GM12891 (cell line): ENCODE measurements around the gene NPEPPS.

Experiments
- DNase-seq: peaks from one replicate; pipeline ENCODE4 v3.0.0; 2011; ENCODE audit warnings: low spot score; ENCODE audit not compliant: insufficient read length
- FAIRE-seq: peaks from 2 replicates; lab custom pipeline; 2011; peaks lifted over from hg19 to GRCh38; lab: Jason Lieb, UNC
- PAX5 ChIP-seq: IDR thresholded peaks from 2 replicates; pipeline ENCODE4 v1.6.1; 2011; ENCODE audit warnings: low read length, moderate library complexity, mild to moderate bottlenecking; ENCODE audit not compliant: insufficient read depth, severe bottlenecking
- POLR2A ChIP-seq: IDR thresholded peaks from 2 replicates; pipeline ENCODE4 v1.6.1; 2011; ENCODE audit warnings: low read depth, low read length, control low read depth
- POLR2AphosphoS5 ChIP-seq: IDR thresholded peaks from 2 replicates; pipeline ENCODE4 v1.6.1; 2011; ENCODE audit warnings: low read depth, low read length, control low read depth
- POU2F2 ChIP-seq: IDR thresholded peaks from 2 replicates; pipeline ENCODE4 v1.6.1; 2011; ENCODE audit warnings: low read depth, mild to moderate bottlenecking, control low read depth, low read length, moderate library complexity
- SPI1 ChIP-seq: IDR thresholded peaks from 2 replicates; pipeline ENCODE4 v1.6.1; 2011; ENCODE audit warnings: low read depth, low read length, control low read depth
- TAF1 ChIP-seq: IDR thresholded peaks from 2 replicates; pipeline ENCODE4 v1.6.1; 2011; ENCODE audit warnings: low read depth, low read length, control low read depth

The NPEPPS gene

GRCh38 chr17:47640076-47640475 is 109.2 kb downstream of the NPEPPS start:
- TF ChIP-seq POLR2A (no peak), PAX5 (no peak), SPI1 (no peak), POU2F2 (no peak), TAF1 (no peak), POLR2AphosphoS5 (no peak)
- no peak for FAIRE-seq
- DNase-seq = no peak

GRCh38 chr17:47641202-47641601 is 110.3 kb downstream of the NPEPPS start:
- FAIRE-seq (no peak), DNase-seq (no peak)
- TF ChIP-seq POU2F2 (no peak), TAF1 (no peak), POLR2A (no peak), SPI1 (no peak), POLR2AphosphoS5 (no peak), PAX5 (no peak)

DNA sequence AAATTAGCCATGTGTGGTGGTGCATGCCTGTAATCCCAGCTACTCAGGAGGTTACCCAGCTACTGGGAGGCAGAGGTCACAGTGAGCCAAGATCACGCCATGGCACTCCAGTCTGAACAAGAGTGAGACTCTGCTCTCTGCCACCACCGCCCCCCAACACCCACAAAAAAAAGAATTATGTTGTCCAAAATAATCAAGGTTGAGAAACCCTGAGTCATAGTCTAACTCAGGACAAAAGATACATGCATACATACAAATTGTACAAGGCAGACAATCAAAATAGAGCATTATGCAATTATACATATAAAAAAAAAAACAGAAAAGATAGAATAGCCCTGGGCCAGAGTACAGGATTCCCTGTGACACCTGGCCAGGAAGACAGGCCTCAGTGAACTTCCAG is 112.2 kb downstream of the NPEPPS start:
- no peak for DNase-seq
- no peak for TF ChIP-seq PAX5
- TF ChIP-seq POLR2A = no peak
- TF ChIP-seq POU2F2 = no peak
- no peak for TF ChIP-seq POLR2AphosphoS5
- TF ChIP-seq TAF1 = no peak

DNA sequence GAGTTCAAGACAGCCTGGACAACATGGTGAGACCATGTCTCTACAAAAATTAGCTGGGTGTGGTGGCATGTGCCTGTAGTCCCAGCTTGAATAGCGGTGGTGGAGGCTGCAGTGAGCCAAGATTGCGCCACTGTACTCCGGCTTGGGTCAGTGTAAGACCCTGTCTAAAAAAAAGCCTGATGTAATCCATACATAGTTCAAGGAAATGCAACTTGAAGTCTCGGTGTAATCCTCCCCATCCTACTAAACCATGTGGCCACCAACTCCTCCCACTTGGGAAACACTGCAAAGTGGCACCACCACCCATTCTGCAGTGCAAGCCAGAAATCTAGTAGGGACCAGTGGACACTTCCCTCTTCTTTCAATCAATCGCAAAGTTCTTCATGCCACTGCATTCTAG is 113.4 kb downstream of the NPEPPS start:
- no peak for DNase-seq
- TF ChIP-seq TAF1 = no peak
- TF ChIP-seq PAX5 = no peak
- TF ChIP-seq POLR2AphosphoS5 = no peak
- no peak for TF ChIP-seq POU2F2
- no peak for TF ChIP-seq POLR2A
- no peak for TF ChIP-seq SPI1
- FAIRE-seq = no peak

More for the DNA sequence above, 112.2 kb downstream of the NPEPPS start:
- FAIRE-seq = no peak

DNA sequence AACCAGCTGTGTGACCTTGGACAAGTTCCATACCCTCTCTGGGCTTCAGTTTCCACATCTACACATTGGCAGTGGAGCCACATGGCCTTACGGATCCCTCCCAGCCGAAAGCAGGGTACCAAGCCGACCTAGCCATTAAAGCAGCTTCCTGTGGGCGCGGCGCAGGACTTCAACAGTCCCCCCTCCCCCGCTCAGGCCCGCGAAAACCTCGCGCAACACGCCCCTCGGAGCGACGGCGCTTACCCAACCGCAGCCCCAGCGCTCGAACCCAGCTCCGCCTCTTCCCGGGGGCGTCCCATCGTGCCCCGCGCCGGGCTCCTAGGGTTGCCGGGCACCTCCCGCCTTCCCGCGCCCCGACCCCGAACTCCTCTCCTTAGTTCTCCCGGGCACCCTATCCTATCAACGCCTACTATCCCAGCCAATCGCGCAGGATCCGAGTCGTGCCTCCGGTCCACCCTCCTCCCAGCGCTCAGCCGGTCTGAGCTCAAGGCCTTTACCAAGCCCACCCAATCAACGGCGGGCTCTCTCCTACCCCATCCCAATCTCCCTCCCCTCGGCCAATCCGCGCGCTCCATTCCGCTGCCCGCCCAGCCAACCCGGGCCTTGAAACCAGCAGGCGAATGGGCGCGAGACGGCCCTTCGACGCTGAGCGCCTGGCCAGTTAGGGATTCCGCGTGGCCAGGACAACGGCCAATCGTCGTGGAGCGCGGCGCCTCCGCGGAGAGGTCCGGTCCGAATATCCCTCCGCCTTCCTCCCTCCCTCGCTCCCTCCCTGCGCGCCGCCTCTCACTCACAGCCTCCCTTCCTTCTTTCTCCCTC is 118.5 kb downstream of the NPEPPS start, which contains the start of gene KPNB1:
Gene KPNB1 (plus strand): TSS at position 767 of the 819 bp plus-strand sequence. CDS start 326 bp downstream, outside the sequence.
- DNase-seq = peak; percentile 85
- peak; percentile 90 for TF ChIP-seq POLR2A
- no peak; the same call in 1 of the 2 replicates for TF ChIP-seq POU2F2
- peak; percentile 81 for TF ChIP-seq POLR2AphosphoS5
- peak; percentile 91 for TF ChIP-seq TAF1
- TF ChIP-seq PAX5 = peak; percentile 70
- peak; percentile 36; the same call in 1 of the 2 replicates for TF ChIP-seq SPI1
- FAIRE-seq = peak; percentile 99

GRCh38 chr17:47649972-47650524 is 119.1 kb downstream of the NPEPPS start:
- no peak for FAIRE-seq
- peak; percentile 34 for DNase-seq
- TF ChIP-seq TAF1 (no peak), PAX5 (no peak), POLR2A (peak; percentile 52; the same call in 1 of the 2 replicates), POU2F2 (no peak), POLR2AphosphoS5 (peak; percentile 26; the same call in 1 of the 2 replicates), SPI1 (no peak)

DNA sequence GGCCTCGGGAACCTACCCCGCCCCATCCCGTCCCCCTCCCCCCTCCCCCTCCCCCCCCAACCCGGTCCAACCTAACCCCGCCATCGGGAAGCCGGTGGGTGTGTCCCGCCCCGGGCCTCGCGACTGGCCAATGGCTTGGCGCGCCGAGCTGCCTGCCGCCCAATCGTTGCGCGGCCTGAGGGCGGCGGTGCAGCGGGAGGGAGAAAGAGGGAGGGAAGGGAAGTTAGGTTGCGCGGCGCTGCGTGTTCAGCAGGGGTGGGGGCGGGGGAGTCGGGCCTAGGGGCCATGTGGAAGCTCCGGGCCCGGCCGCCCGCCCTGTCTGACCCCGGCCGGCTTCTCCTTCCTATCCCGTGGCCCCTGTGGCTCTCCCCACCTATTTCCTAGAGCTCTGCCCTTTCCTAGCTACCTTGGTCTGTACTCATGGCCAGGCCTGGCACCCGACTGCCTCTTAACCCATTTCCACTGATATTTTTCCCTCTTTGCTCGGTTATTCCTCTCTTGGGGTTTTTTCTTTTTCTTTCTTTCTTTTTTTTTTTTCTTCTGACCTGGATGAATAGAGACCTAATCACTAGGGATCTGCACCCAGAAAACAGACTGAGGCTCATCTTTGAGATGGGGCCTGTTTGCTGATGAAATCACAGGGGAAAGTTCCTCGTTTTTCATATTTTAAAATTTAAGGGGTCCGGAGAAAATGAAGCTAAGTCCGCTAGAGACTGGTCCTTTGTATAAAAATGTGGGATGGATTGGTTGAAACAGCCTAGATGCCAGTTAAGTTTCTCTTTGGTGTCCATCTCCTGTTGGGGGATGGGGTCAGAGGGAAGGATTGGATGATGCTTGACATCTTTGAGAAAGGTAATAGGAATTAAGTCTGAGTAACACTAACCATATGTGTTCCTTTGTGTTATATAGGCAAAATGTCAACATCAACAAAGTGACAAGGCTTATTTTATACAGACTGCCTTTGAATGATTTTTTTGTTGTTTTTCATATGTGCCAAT is 119.9 kb downstream of the NPEPPS start:
- FAIRE-seq = peak; percentile 95

DNA sequence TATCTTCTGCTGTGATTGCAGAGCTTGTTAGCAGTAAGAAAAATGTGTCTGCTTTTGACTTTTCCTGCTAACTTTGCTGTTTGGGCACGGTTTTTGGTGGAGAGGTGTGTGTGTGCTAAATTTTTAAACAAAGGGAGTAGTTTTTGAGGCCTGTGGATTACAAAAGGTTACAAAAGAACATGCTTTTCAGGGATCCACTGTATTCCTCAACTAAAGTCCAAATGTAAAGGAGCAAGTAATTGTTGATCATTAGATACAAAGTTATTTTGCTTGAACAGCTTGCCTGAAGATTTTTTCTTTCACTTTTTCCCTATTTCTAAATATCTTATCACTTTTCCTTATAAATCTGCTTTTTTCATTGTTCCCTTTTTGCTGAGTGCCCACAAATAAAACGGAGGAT is 120.8 kb downstream of the NPEPPS start:
- no peak for TF ChIP-seq POU2F2
- TF ChIP-seq SPI1 = no peak
- no peak for TF ChIP-seq PAX5
- TF ChIP-seq POLR2AphosphoS5 = no peak
- TF ChIP-seq TAF1 = no peak
- no peak for TF ChIP-seq POLR2A
- DNase-seq = no peak
- no peak for FAIRE-seq

More for the DNA sequence above, 119.9 kb downstream of the NPEPPS start:
- TF ChIP-seq PAX5 (peak; percentile 6), POU2F2 (0 out of 2 replicates have a peak, but pooled peaks have one; percentile 39), SPI1 (no peak)
- DNase-seq = peak; percentile 77
